ENCODE data around the gene TRIB2. TPM values are rescaled to one million over a fixed set of nuclear protein-coding genes. Genes with fewer than 3 reads are reported as not detected.

Gene TRIB2
- total RNA-seq, 1 donor: 79.6 TPM

GRCh38 chr2:12754643-12755042 lies 37.9 kb downstream of the TRIB2 start:
- no peak overlapping the region for H3K27ac ChIP-seq (ENCODE audit: low read depth, low read length)
- TF ChIP-seq CTCF (IDR thresholded peaks at IDR 0.05; ENCODE audit: extremely low read depth, low read depth, low read length): no peak
- no peaks in the 10 kb centered on the region for H3K36me3 ChIP-seq (ENCODE audit: insufficient read depth, low read length)
- no peaks in the 10 kb centered on the region for H4K20me1 ChIP-seq (ENCODE audit: insufficient read depth, low read length)
- no peaks in the 10 kb centered on the region for H3K79me2 ChIP-seq (ENCODE audit: insufficient read depth, low read length)
- DNase-seq (ENCODE audit: insufficient read length, low spot score, missing footprints): no peak
- peaks cover 14% of the 10 kb centered on the region for H3K4me1 ChIP-seq (ENCODE audit: insufficient read depth, low read length)
- H2AFZ ChIP-seq (ENCODE audit: low read length): no peak overlapping the region
- no peaks in the 10 kb centered on the region for H3K27me3 ChIP-seq (ENCODE audit: insufficient read depth, low read length)
- H3K4me3 ChIP-seq (ENCODE audit: insufficient read depth, low read length): no peak overlapping the region
- H3K4me2 ChIP-seq (ENCODE audit: insufficient read depth, low read length): no peak overlapping the region
- H3K9me3 ChIP-seq (ENCODE audit: low read depth, low read length): no peaks in the 10 kb centered on the region

GRCh38 chr2:12755384-12755783 lies 38.6 kb downstream of the TRIB2 start:
- Histone ChIP-seq H4K20me1 (ENCODE audit: insufficient read depth, low read length) (no peaks in the 10 kb centered on the region), H3K36me3 (ENCODE audit: insufficient read depth, low read length) (no peaks in the 10 kb centered on the region), H3K4me3 (ENCODE audit: insufficient read depth, low read length) (no peak overlapping the region), H2AFZ (ENCODE audit: low read length) (no peak overlapping the region), H3K27me3 (ENCODE audit: insufficient read depth, low read length) (no peaks in the 10 kb centered on the region), H3K79me2 (ENCODE audit: insufficient read depth, low read length) (no peaks in the 10 kb centered on the region), H3K9me3 (ENCODE audit: low read depth, low read length) (no peaks in the 10 kb centered on the region), H3K27ac (ENCODE audit: low read depth, low read length) (no peak overlapping the region), H3K4me1 (ENCODE audit: insufficient read depth, low read length) (peaks cover 22% of the 10 kb centered on the region), H3K4me2 (ENCODE audit: insufficient read depth, low read length) (no peak overlapping the region)
- no peak for DNase-seq (ENCODE audit: insufficient read length, low spot score, missing footprints)
- no peak for TF ChIP-seq CTCF (IDR thresholded peaks at IDR 0.05; ENCODE audit: extremely low read depth, low read depth, low read length)

- H3K79me2 ChIP-seq (ENCODE audit: insufficient read depth, low read length): no peaks in the 10 kb centered on the region
- no peaks in the 10 kb centered on the region for H4K20me1 ChIP-seq (ENCODE audit: insufficient read depth, low read length)
- no peaks in the 10 kb centered on the region for H3K9me3 ChIP-seq (ENCODE audit: low read depth, low read length)
- no peak overlapping the region for H2AFZ ChIP-seq (ENCODE audit: low read length)
- no peaks in the 10 kb centered on the region for H3K36me3 ChIP-seq (ENCODE audit: insufficient read depth, low read length)
- H3K27me3 ChIP-seq (ENCODE audit: insufficient read depth, low read length): no peaks in the 10 kb centered on the region
- TF ChIP-seq CTCF (IDR thresholded peaks at IDR 0.05; ENCODE audit: extremely low read depth, low read depth, low read length): no peak
- no peak overlapping the region for H3K4me3 ChIP-seq (ENCODE audit: insufficient read depth, low read length)
- H3K4me2 ChIP-seq (ENCODE audit: insufficient read depth, low read length): peak overlapping the region; percentile 16
- DNase-seq (ENCODE audit: insufficient read length, low spot score, missing footprints): no peak
- peak overlapping the region; percentile 79 for H3K27ac ChIP-seq (ENCODE audit: low read depth, low read length)
- peaks cover 57% of the 10 kb centered on the region for H3K4me1 ChIP-seq (ENCODE audit: insufficient read depth, low read length)
These were observed 42.5 kb downstream of the TRIB2 start for GRCh38 chr2:12759248-12759647.

- Histone ChIP-seq H3K36me3 (ENCODE audit: insufficient read depth, low read length) (no peaks in the 10 kb centered on the region), H2AFZ (ENCODE audit: low read length) (no peak overlapping the region), H3K4me2 (ENCODE audit: insufficient read depth, low read length) (no peak overlapping the region), H3K27ac (ENCODE audit: low read depth, low read length) (no peak overlapping the region), H3K27me3 (ENCODE audit: insufficient read depth, low read length) (no peaks in the 10 kb centered on the region), H3K79me2 (ENCODE audit: insufficient read depth, low read length) (no peaks in the 10 kb centered on the region), H3K4me3 (ENCODE audit: insufficient read depth, low read length) (no peak overlapping the region), H4K20me1 (ENCODE audit: insufficient read depth, low read length) (no peaks in the 10 kb centered on the region), H3K9me3 (ENCODE audit: low read depth, low read length) (no peaks in the 10 kb centered on the region), H3K4me1 (ENCODE audit: insufficient read depth, low read length) (peaks cover 72% of the 10 kb centered on the region)
- DNase-seq (ENCODE audit: insufficient read length, low spot score, missing footprints): no peak
- no peak for TF ChIP-seq CTCF (IDR thresholded peaks at IDR 0.05; ENCODE audit: extremely low read depth, low read depth, low read length)
These were observed 44.4 kb downstream of the TRIB2 start for GRCh38 chr2:12761104-12761503.

Data from osteoblast (primary cell).